ENCODE data around the gene TSSK2. TPM values are rescaled to one million over a fixed set of nuclear protein-coding genes. Genes with fewer than 3 reads are reported as not detected.

Gene TSSK2
- total RNA-seq, result not detected

DNA sequence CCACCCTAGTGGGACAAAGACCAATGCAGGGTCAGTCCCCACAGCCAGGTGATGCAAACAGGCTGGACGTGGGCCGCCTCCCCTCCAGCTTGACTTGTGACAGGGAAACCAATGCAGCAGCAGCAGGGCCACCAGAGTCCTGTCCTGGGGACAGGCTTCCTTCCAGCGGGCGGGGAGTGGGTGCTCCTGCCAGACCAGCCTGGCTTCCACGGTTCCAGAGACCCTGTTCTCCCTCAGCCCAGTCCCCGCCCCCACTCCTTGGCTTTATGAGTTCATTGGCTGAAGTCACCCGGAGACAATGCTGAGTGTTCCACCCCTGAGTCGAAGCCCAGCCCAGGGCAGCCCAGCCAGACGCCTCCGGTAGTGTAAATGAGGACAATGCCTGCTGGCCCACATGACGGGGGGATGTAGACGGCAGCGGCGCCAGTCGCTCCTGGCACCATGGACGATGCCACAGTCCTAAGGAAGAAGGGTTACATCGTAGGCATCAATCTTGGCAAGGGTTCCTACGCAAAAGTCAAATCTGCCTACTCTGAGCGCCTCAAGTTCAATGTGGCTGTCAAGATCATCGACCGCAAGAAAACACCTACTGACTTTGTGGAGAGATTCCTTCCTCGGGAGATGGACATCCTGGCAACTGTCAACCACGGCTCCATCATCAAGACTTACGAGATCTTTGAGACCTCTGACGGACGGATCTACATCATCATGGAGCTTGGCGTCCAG lies at the start of gene TSSK2:
Gene TSSK2 (plus strand): TSS at position 350 of the 726 bp plus-strand sequence. CDS start 92 bp downstream, at position 442.

DNA sequence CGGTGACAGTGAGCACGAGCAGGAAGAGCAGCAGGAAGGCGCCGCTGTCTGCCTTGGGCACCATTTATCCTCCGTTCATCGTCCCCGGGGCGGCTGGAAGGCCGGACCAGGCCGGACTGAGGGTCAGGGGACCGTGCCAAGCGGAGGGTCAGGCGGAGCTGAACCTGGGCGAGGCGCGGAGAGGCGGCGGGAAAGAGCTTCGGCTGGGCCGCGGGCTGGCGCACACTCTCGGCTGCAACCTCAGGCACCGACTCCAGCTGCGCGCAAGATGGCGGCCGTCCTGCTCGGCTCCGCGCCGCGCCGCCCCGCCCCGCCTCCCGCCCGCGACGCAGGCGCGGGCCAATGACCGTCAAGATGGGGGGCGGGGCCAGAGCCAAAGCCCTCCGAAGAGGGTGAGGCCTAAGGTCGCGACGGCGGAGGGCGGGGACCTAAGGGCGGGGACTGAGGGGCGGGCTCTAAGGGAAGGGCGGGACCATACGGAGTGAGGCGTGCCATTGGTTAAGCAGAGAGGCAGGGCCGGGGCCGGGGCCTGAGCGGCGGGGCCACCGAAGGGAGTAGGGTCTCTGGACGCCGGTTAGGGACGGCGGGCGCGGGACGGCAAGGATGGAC lies 8.9 kb upstream of the TSSK2 start, which contains the start of gene DGCR2:
Gene DGCR2 (minus strand): TSS at position 270 of the 609 bp plus-strand sequence. CDS start 206 bp downstream, at position 64.

DNA sequence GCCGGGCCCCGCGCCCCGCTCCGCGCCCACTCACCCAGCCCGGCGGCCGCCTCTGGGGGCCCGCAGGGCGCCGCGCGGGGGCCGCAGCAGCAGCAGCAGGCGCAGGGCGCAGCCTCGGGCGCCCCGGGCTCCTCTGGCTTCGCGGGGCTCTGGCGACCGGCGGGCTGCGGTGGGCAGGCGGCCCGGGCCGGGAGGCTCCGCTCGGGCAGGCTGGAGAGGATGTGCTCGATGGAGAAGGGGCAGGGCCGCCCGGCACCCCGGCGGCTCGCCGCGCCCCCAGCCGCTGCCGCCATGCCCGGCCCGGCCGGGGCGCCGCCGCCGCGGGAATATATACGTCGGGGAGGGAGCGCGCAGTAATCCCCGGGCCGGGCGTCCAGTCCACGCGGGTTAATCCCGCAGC lies 18.9 kb downstream of the TSSK2 start, which contains the start of gene GSC2:
Gene GSC2 (minus strand): TSS at position 302 of the 400 bp plus-strand sequence. CDS start 9 bp downstream, at position 293.

DNA sequence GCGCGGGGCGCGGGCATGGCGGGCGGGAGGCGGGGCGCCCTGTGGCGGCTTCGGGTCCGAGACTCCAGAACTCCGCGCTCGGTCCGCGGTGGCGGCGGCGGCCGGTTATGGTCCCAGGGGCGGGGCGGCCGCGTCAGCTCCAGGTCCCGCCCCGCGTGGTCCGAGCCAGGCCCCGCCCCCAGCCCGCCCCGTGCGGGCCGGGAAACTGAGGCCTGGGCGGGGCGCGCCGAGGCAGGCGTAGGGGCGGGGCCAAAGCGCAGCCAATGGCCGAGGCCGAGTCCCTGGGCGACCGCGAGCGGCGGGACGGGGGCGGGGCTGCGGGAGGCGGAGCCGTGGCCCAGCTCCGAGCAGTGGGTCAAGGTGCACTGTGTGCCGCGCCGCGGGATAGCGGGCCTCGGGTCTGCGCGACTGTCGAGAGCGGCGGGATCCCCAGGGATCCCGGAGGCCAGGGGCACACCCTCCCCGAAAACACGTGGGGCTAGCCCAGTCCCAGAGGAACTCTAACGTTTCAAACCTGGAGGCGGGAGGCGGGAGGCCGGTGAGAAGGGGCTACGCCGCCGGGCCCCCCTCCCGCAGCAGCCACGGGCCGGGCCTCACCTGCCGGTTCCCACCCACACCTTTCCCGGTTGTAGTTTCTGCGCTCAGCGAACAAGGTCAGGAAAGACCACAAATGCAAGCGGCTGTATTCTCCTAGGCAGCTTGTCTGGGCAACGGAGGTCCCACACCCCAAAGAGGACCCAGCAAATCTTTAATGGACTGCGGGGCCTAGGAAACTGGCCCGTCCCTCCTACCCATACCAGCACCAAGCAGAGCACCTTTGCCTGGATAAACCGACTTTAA lies 47.8 kb downstream of the TSSK2 start, which contains the start of gene SLC25A1:
Gene SLC25A1 (minus strand): TSS at position 80 of the 840 bp plus-strand sequence. CDS start 63 bp downstream, at position 17.

Other genes with a start within 250 kb of the TSSK2 start
- 1 to 10 TPM; 1.7 TPM for gene DGCR6, start 225.0 kb upstream of the TSSK2 start, total RNA-seq
- gene PRODH, start 195.0 kb upstream of the TSSK2 start, total RNA-seq, result 1 to 10 TPM in 1 of 2 donors, under 1 TPM in 1; 0.33 to 3.1 TPM
- gene DGCR2, start 8.9 kb upstream of the TSSK2 start, total RNA-seq, result 10 to 100 TPM; 43.0 to 43.3 TPM
- 10 to 100 TPM; 15.1 to 16.0 TPM for gene ESS2, start 13.3 kb downstream of the TSSK2 start, total RNA-seq
- gene GSC2, start 19.0 kb downstream of the TSSK2 start, total RNA-seq, result not detected
- 10 to 100 TPM; 76.1 to 85.6 TPM for gene SLC25A1, start 47.4 kb downstream of the TSSK2 start, total RNA-seq
- 1 to 10 TPM; 3.0 to 4.8 TPM for gene CLTCL1, start 160.4 kb downstream of the TSSK2 start, total RNA-seq

Data from melanocyte of skin (primary cell).